GM12878 (cell line): Measurements from ENCODE around the gene WIPF2. TPM values are rescaled to one million over a fixed set of nuclear protein-coding genes. Genes with fewer than 3 reads are reported as not detected.

Experiments
- ASH2L ChIP-seq: fragments of 300-600, 200-600 bp; sonication (generic); IDR thresholded peaks from 2 replicates; pipeline ENCODE4 v1.6.1; 2017; ENCODE audit warnings: low read depth, mild to moderate bottlenecking, borderline replicate concordance
- EP300 ChIP-seq, 2 experiments: fragments of 150-350 bp in 1 of 2; IDR thresholded peaks; 2 replicates each; pipeline ENCODE4 v1.6.1; 2011 to 2012; ENCODE audit warnings: low read depth in 2 of 2, low read length in 2 of 2, borderline replicate concordance in 1 of 2, improper control_type of control experiment in 1 of 2, inconsistent platforms in 1 of 2; ENCODE audit not compliant: control insufficient read depth in 1 of 2
- NFYA ChIP-seq: IDR thresholded peaks from 2 replicates; pipeline ENCODE4 v1.6.1; 2011; ENCODE audit warnings: low read depth, mild to moderate bottlenecking, low read length, improper control_type of control experiment, borderline replicate concordance
- RELB ChIP-seq: fragments of 450-650 bp; IDR thresholded peaks from 2 replicates; pipeline ENCODE4 v1.6.1; 2017; ENCODE audit warnings: low read depth, mild to moderate bottlenecking, moderate library complexity
- SPI1 ChIP-seq: IDR thresholded peaks from 2 replicates; pipeline ENCODE4 v1.6.1; 2011; ENCODE audit warnings: low read depth, mild to moderate bottlenecking, low read length, moderate library complexity, borderline replicate concordance; ENCODE audit not compliant: insufficient read depth
- SREBF1 ChIP-seq: IDR thresholded peaks from 2 replicates; pipeline ENCODE4 v1.6.1; 2012; ENCODE audit warnings: mild to moderate bottlenecking, low read length
- polyA plus RNA-seq, 11 experiments: library from polyadenylated mRNA; depleted of rRNA in 4 of 11; unstranded in 6 of 11; stranded (reverse) in 5 of 11; fragments of >200 nt; fragmentation: Nextera tagmentation in 4 of 11; fragmentation: Illumina TruSeq in 1 of 11; extraction: Ambion mirVana in 4 of 11; extraction: Trizol in 1 of 11; gene quantifications; 1 replicate in 1 of 11; 2 replicates in 10 of 11; pipeline versions ENCODE4 v1.2.1 to v1.2.3, GENCODE V29; 2011 to 2016; ENCODE audit warnings: inconsistent platforms in 2 of 11, missing spikeins in 2 of 11, low read depth in 1 of 11
- total RNA-seq, 4 experiments: library from RNA; depleted of rRNA in 3 of 4; stranded (reverse); fragments of >200 nt in 3 of 4; fragmentation: Illumina TruSeq in 1 of 4; extraction: Trizol in 1 of 4; gene quantifications; 2 replicates each; pipeline versions ENCODE4 v1.2.1 to v1.2.3, GENCODE V29; 2013 to 2021
- TF ChIP-seq, protein P1 (sequence below): IDR thresholded peaks from 2 replicates; pipeline ENCODE4 v1.6.1; 2012; ENCODE audit warnings: mild to moderate bottlenecking, low read depth, low read length

WIPF2 gene
- total and polyA plus RNA-seq, 10 of the 15 experiments (the other 5 are each of a cell fraction or from before 2014, with no cell fraction given), result 4.2 to 20.8 (median 7.1) TPM

GRCh38 chr17:40192961-40193360, 26.1 kb upstream of the WIPF2 start (continued):
- no peak for TF ChIP-seq RELB
- TF ChIP-seq ASH2L, result no peak
- no peak for TF ChIP-seq SPI1
- TF ChIP-seq NFYA, result no peak
- TF ChIP-seq SREBF1, result no peak
- TF ChIP-seq, protein P1, sequence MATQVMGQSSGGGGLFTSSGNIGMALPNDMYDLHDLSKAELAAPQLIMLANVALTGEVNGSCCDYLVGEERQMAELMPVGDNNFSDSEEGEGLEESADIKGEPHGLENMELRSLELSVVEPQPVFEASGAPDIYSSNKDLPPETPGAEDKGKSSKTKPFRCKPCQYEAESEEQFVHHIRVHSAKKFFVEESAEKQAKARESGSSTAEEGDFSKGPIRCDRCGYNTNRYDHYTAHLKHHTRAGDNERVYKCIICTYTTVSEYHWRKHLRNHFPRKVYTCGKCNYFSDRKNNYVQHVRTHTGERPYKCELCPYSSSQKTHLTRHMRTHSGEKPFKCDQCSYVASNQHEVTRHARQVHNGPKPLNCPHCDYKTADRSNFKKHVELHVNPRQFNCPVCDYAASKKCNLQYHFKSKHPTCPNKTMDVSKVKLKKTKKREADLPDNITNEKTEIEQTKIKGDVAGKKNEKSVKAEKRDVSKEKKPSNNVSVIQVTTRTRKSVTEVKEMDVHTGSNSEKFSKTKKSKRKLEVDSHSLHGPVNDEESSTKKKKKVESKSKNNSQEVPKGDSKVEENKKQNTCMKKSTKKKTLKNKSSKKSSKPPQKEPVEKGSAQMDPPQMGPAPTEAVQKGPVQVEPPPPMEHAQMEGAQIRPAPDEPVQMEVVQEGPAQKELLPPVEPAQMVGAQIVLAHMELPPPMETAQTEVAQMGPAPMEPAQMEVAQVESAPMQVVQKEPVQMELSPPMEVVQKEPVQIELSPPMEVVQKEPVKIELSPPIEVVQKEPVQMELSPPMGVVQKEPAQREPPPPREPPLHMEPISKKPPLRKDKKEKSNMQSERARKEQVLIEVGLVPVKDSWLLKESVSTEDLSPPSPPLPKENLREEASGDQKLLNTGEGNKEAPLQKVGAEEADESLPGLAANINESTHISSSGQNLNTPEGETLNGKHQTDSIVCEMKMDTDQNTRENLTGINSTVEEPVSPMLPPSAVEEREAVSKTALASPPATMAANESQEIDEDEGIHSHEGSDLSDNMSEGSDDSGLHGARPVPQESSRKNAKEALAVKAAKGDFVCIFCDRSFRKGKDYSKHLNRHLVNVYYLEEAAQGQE, result no peak
- no peak for TF ChIP-seq EP300 (IDR thresholded peaks at IDR 0.05; ENCODE audit: borderline replicate concordance in 1 of 2, control insufficient read depth in 1 of 2, low read depth in 2 of 2, low read length in 2 of 2)
